Transverse colon (tissue), 4 donors: Measurements from ENCODE around the gene PLXND1. TPM values are rescaled to one million over a fixed set of nuclear protein-coding genes. Genes with fewer than 3 reads are reported as not detected.
"Not testable (repeated sequence)": the region's sequence is repeated elsewhere in the genome, so short reads cannot be mapped to it uniquely, and the experiment has no call there.

Experiments used
- DNase-seq: peaks from one replicate; pipeline ENCODE4 v3.0.0-alpha.2; 2019
- H3K27ac ChIP-seq, 4 donors: fragments of 200-600 bp; sonication (generic); 2 replicates each; pipeline ENCODE4 v1.5.1; 2016 to 2018; ENCODE audit warnings: inconsistent platforms in 4 of 4
- H3K27me3 ChIP-seq: fragments of 200-600 bp; sonication (generic); 2 replicates; pipeline ENCODE4 v1.5.1; 2017; ENCODE audit warnings: inconsistent platforms
- H3K36me3 ChIP-seq, 4 donors: fragments of 200-600 bp; sonication (generic); 2 replicates each; pipeline ENCODE4 v1.5.1; 2017 to 2019; ENCODE audit warnings: inconsistent platforms in 4 of 4
- H3K4me1 ChIP-seq, 4 donors: fragments of 200-600 bp; sonication (generic); 2 replicates each; pipeline ENCODE4 v1.5.1; 2017 to 2020; ENCODE audit warnings: inconsistent platforms in 4 of 4
- H3K4me3 ChIP-seq, 4 donors: fragments of 200-600 bp; sonication (generic); 1 replicate in 1 of 4; 2 replicates in 3 of 4; pipeline versions ENCODE4 v1.5.1 to v1.6.1; 2017 to 2019; ENCODE audit warnings: inconsistent platforms in 4 of 4
- H3K9me3 ChIP-seq, 2 donors: fragments of 200-600 bp; sonication (generic); 2 replicates each; pipeline ENCODE4 v1.5.1; 2017 to 2019; ENCODE audit warnings: inconsistent platforms in 2 of 2
- CTCF ChIP-seq, 5 experiments: fragments of 200-600 bp in 3 of 5; fragments of 450-650 bp in 2 of 5; sonication (generic) in 3 of 5; IDR thresholded peaks; 1 replicate in 2 of 5; 2 replicates in 3 of 5; pipeline ENCODE4 v1.5.1; 2016 to 2017; ENCODE audit warnings: antibody characterized with exemption in 5 of 5, inconsistent platforms in 3 of 5, mild to moderate bottlenecking in 2 of 5, moderate library complexity in 1 of 5
- EP300 ChIP-seq: sonication (generic); formaldehyde crosslinking; IDR thresholded peaks from one replicate; pipeline ENCODE4 v1.6.1; 2017; ENCODE audit warnings: antibody characterized with exemption, low read depth
- POLR2A ChIP-seq: fragments of 450-650 bp; IDR thresholded peaks from one replicate; pipeline ENCODE4 v1.6.1; 2016; ENCODE audit warnings: antibody characterized with exemption, mild to moderate bottlenecking, moderate library complexity
- POLR2AphosphoS5 ChIP-seq, 3 donors: sonication (generic); formaldehyde crosslinking; IDR thresholded peaks; one replicate each; pipeline ENCODE4 v1.6.1; 2016; ENCODE audit warnings: antibody characterized with exemption in 3 of 3
- WGBS, 2 donors: methylation state at CpG; one replicate each; pipeline ENCODE4 v1.1.5; 2018; ENCODE audit warnings: low coverage in 1 of 2; 5-methylcytosine and 5-hydroxymethylcytosine counted together
- in situ Hi-C, 4 donors: fragments of 200-750 bp; cut with MboI; loops; one replicate each; pipeline versions ENCODE4 v1.15.0 to v1.15.1; 2017; ENCODE audit warnings: low sequenced_read_pairs in 3 of 4, low pct_ligation_motif_present in 1 of 4, low pct_unique_long_range_greater_than_20kb in 1 of 4
- intact Hi-C: fragments of 100-400 bp; cut with DNase I; formaldehyde crosslinking; loops from one replicate; pipeline ENCODE4 v1.15.1; 2023; ENCODE audit warnings: low total_unique reads
- total RNA-seq, 4 donors: library from RNA; depleted of rRNA; stranded (reverse); fragments of >200 nt; gene quantifications; one replicate each; pipeline ENCODE4 v1.1.0, GENCODE V29; 2016

PLXND1 gene
- total RNA-seq, 4 donors from 2014 or later = 26.4 to 71.8 (median 35.8) TPM

GRCh38 chr3:129548104-129548965, 58.1 kb downstream of the PLXND1 start:
- DNase-seq = no peak

GRCh38 chr3:129547241-129547640, 59.2 kb downstream of the PLXND1 start:
- 94% methylated on average over 12 of the region's 24 CpGs; no CpG with 5 or more reads in 1 of the 2 donors for WGBS, 2 donors
- intact Hi-C loops = no loop called here
- Histone ChIP-seq H3K4me3 (no peak overlapping the region), H3K4me1 (no peaks in the 10 kb centered on the region), H3K36me3 (no peaks in the 10 kb centered on the region), H3K9me3 (no peaks in the 10 kb centered on the region), H3K27ac (no peak overlapping the region), H3K27me3 (no peaks in the 10 kb centered on the region)
- no peak for DNase-seq
- no peak for TF ChIP-seq POLR2A
- TF ChIP-seq EP300 = no peak
- no peak for TF ChIP-seq POLR2AphosphoS5 (IDR thresholded peaks at IDR 0.05)
- TF ChIP-seq CTCF (IDR thresholded peaks at IDR 0.05) = no peak
- in situ Hi-C loops = no loop called here

More at GRCh38 chr3:129548104-129548965, 58.1 kb downstream of the PLXND1 start:
- WGBS, 2 donors = 20 to 86% methylated on average over 1 to 19 of the region's 19 CpGs
- Histone ChIP-seq H3K36me3 (no peaks in the 10 kb centered on the region), H3K27me3 (no peaks in the 10 kb centered on the region), H3K27ac (no peak overlapping the region), H3K9me3 (no peaks in the 10 kb centered on the region), H3K4me1 (no peaks in the 10 kb centered on the region), H3K4me3 (no peak overlapping the region)
- intact Hi-C loops (no loop called here), in situ Hi-C loops (no loop called here)
- TF ChIP-seq CTCF (IDR thresholded peaks at IDR 0.05) (no peak), POLR2A (no peak), POLR2AphosphoS5 (IDR thresholded peaks at IDR 0.05) (no peak), EP300 (no peak)

GRCh38 chr3:129545951-129546350, 60.5 kb downstream of the PLXND1 start:
- H3K27ac ChIP-seq, DNase-seq, intact Hi-C loops, H3K9me3 ChIP-seq, H3K4me3 ChIP-seq, H3K36me3 ChIP-seq, H3K4me1 ChIP-seq, in situ Hi-C loops, H3K27me3 ChIP-seq: not testable (repeated sequence)
- WGBS, 2 donors = 79 to 83% methylated on average over 2 to 3 of the region's 3 CpGs

- no peak overlapping the region for H3K4me3 ChIP-seq
- no peaks in the 10 kb centered on the region for H3K36me3 ChIP-seq
- no peaks in the 10 kb centered on the region for H3K27me3 ChIP-seq
- in situ Hi-C loops = no loop called here
- DNase-seq = no peak
- WGBS, 2 donors = 76 to 92% methylated on average over 5 to 9 of the region's 9 CpGs
- H3K4me1 ChIP-seq = no peaks in the 10 kb centered on the region
- H3K27ac ChIP-seq = no peak overlapping the region
- TF ChIP-seq EP300 (no peak), POLR2AphosphoS5 (IDR thresholded peaks at IDR 0.05) (no peak), POLR2A (no peak), CTCF (IDR thresholded peaks at IDR 0.05) (no peak)
- H3K9me3 ChIP-seq = no peaks in the 10 kb centered on the region
- intact Hi-C loops = no loop called here
Measured at GRCh38 chr3:129543999-129544398, 62.5 kb downstream of the PLXND1 start.
